NCI-H526 (cell line): ENCODE measurements around the gene PIK3C3.

Experiments used
- DNase-seq, 2 experiments: peaks; one replicate each; lab custom pipeline; 2025; lab: John Stamatoyannopoulos, UW

Gene PIK3C3

GRCh38 chr18:42126586-42126985 lies 171.6 kb downstream of the PIK3C3 start:
- no peak for DNase-seq

GRCh38 chr18:42131066-42131929 lies 176.3 kb downstream of the PIK3C3 start:
- DNase-seq: no peak

GRCh38 chr18:42131930-42132244 lies 176.9 kb downstream of the PIK3C3 start:
- no peak for DNase-seq
